ENCODE results near the gene TBC1D19.

Gene TBC1D19

DNA sequence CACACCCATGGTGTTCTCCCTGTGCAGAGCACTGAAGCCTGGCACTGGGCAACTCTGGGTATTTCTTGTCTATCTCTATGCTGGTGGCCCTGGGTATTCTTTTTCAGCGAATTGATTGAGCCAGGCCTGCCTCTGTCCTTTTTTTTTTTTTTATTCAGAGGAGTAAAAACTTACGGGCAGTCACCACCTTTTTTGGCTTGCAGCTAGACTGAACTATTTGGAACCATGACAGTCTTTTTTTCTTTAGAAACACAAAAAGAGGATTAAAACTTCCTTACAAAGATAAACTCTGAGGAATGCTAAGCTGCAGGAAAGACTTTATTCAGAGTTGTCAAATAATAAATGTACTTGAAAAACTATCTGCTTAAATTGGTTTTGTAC is 157.6 kb downstream of the TBC1D19 start:
- no peak for DNase-seq

DNA sequence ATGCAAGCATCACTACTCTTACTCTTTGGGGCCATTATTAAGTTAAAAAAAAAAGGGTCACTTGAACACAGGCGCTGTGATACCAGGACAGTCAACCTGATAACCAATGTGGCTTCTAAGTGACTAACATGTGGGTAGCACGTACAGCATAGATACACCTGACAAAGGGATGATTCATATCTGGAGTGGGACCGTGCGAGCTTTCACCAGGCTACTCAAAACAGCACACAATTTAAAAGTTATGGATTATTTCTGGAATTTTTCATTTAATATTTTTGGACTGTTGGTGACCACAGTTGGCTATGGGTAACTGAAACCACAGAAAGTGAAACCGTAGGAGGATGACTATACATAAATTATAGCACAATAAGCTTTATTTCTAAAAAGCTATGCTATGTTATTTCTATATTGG is 162.9 kb downstream of the TBC1D19 start:
- no peak for DNase-seq

DNA sequence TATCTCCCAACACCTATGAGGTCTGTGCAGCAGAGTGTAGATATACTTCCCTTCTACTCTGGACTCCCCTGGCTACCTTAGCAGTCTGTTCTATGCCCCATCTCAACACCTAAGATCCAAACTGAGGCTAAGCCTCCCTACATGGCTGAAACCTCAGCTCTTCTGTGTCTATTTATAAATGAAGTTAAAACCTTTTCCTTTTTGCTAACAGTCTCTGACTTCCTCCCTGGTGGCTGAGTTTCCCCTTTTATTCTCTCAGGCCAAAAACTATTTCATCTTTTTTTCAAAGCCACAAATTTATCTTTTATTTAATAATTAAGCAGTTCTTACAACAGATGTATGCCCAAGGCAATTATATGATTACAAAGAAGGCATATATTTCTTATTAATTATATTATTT is 164.9 kb downstream of the TBC1D19 start:
- DNase-seq: no peak

DNA sequence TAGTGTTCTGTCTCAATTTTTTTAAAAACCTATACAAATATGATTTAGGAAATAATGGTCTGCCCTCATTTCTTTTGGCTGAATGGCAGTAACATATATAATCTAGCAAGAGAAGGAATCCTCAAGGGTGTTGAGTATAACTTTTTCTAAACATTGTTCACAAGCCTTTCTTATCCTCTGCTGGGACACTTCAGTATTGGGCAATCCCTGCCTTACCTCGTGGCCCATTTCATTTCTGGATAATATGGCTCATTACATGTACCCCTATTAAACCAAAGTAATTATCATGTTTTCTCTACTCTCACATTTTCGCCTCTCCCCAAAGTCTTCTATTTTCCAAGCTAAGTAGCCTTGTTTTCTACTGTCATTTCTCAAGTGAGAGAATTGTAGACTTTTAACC is 166.0 kb downstream of the TBC1D19 start:
- no peak for DNase-seq

DNA sequence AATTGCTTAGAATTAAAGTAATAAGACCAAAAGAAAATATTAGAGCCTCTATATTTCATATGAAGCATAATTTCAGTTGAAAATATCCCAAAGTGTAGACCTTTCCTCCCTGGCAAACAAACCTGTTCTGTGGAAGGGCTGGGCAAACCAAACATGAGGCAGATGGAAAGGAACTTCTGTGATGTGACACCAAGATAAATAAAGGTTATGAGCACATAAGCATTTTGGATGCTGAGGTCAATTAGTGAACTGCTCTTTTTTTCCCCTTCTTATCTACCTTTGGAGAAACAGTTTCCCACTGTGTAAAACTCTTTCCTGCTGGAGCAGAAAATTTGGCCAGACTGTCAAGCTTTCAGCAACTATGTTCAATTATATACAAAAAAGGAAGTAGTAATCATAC is 167.1 kb downstream of the TBC1D19 start:
- no peak for DNase-seq

DNA sequence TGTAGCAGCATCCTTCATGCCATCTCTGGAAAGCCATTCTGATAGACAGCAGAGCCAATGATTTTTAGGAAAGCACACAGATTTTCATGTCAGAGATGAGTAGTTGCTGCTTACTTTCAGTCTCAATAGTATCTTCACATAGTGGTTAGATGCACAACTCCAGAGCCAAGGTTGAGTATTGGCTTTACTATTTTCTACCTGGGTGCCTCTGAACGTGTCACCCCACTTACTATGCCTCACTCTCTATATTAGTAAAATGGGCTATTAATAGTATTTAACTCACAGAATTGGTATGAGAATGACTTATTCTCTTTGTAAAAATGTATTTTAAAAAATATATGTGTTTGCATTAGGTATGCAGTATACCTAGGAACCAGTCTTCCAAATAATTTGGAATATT is 168.0 kb downstream of the TBC1D19 start:
- no peak for DNase-seq

DNA sequence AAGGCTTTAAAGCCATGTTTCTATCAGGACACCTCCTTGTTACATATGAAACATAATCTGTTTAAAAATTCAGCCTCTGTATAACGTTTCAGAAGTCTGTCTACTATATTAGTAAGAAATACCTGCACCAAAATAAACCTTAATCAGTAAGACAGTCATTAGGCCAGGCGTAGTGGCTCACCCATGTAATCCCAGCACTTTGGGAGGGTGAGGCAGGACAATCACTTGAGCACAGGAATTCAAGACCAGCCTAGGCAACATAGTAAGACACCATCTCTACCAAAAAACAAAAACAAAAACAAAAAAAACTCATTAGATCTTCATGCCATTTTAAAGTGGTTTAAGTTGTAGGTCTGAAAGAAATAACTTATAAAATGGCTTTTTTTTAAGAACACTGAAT is 169.3 kb downstream of the TBC1D19 start:
- DNase-seq: no peak

DNA sequence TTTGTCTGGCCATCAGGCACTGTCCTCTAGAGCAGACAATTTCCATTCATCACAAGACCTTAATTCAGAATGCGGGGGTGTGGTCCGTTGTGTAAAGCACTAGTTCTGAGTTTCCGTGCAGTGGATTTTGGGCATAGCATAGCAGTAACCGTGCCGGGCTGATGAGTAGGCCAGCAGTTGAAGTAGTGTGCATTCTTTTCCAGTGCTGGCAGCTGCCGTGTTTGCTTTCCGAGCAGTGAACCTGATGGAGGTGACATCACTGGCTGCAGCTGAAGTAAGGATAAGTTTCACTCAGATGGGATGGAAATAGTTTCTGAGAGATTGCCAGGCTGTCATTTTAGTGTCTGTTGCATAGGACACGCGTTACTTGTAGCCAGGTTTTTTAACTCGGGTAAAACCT is 169.7 kb downstream of the TBC1D19 start:
- DNase-seq: no peak

DNA sequence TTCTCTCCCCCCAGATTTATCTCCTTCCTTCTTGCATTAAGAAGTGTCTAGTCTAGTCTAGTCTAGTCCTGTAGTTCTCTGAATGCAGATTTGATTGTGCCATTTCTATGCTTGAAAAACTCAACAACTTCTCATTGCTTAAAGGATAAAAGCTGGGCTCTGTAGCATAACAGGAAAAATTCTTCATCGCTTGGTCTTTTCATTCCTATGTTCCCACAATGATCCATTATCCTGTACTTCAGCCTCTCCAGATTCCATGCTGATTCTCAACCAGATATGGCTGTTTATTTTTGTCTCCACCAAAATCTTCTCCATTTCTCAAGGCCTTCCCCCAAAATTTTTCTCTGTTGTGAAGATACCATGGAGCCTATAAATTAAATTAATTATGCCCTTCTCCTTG is 173.9 kb downstream of the TBC1D19 start:
- no peak for DNase-seq

DNA sequence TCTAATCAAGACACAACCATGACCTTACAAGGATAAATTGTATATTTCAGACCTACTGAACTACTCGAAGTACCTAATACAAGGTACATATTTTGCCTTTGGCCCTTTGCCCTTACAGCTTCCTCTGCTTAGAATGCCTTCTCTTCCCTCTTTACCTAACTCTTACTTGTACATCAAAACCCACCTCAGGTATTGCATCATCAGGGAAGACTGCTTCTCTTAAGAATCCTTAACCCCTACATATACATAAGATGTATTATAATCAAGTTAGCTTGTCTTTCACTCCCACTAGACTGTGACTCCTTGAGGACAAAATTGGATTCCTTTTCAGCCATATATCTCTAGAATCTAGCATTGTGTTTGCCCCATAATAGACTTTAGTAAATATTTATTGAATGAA is 175.0 kb downstream of the TBC1D19 start:
- no peak for DNase-seq

DNA sequence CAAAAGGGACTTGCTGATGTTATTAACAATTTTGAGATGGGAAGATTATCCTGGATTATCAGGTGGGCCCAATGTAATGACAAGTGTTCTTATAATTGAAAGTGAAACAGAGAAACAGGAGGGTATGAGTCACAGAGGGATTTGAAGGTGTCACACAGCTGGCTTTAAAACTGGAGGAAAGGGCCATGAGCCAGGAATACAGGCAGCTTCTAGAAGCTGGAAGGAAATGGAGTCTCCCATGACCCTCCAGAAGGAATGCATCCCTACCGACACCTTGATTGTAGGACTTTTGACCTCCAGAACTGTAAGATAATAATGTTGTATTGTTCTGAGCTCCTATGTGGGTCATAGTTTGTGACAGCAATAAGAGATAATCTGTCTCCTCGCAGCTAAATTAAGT is 178.8 kb downstream of the TBC1D19 start:
- DNase-seq: no peak

DNA sequence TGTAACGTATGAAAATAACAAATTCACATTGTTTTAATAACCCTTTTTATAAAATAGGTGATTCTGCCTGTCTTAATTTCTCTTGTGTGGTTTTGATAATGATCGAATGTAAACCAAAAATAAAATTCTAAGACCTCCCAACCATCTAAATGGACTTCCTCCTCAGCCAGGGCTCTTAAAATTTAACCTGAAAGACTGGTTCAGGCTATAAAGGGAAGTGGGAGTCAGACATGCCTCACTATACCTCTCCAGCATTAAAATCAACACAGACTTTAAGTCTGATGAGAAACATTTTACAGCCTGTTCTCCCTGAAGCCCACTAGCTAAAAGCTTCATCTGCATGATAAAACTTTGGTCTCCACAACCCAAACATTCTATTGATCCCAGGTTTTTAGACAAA is 179.2 kb downstream of the TBC1D19 start:
- DNase-seq: no peak

DNA sequence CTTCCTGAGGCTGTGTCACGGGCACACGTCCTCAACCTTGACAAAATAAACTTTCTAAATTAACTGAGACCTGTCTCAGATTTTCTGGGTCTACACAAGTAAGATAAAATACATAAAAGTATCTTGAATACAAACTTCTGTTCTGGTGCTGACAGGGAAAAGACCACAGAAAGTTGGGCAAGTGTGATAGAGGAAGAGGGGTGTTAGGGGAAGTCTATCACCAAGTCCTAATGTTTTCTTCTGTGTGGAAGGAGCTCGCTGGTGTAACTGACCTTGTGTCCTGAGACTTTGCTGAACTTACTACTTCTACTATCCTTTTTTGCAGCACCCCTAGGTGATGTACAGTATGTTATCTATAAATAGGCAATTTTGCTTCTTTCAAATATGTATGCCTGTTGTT is 179.8 kb downstream of the TBC1D19 start:
- DNase-seq: no peak

DNA sequence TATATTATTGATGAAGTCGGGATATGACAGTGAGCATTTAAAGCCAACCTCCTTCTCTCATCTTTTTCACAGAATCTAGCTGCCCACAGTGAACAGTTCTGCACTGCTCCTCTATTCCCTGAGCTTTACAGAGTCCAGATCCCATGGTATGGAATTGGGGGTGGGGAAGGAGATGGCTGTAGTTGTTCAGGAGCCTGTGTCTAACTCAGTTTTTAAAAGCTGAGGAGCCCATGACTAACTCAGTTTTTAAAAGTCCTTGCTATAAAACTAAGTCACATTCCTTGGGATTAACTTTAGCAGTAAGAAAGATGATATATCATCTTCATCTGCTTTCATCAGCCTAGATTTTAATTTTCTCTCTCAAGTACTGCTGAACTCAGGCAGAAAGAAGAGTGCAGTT is 180.3 kb downstream of the TBC1D19 start:
- no peak for DNase-seq

DNA sequence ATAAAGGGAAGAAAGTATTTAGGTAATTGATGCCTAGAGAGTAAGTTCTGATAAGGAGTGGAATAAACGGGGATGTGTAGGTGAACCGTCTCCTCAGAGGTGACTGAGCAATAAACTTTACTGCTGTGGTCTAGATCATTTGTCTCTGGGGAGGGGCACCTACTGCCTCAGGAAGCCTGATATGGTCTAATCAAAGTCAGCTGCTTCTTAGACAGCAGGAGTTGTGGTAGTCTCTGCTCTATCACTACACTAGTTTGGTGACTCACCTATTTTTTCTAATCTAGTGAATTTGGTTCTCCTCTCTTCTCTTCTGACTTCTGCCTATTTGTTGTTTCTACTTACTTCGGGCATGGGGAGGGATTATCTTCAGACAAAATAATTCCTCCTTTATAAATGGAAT is 181.6 kb downstream of the TBC1D19 start:
- no peak for DNase-seq

DNA sequence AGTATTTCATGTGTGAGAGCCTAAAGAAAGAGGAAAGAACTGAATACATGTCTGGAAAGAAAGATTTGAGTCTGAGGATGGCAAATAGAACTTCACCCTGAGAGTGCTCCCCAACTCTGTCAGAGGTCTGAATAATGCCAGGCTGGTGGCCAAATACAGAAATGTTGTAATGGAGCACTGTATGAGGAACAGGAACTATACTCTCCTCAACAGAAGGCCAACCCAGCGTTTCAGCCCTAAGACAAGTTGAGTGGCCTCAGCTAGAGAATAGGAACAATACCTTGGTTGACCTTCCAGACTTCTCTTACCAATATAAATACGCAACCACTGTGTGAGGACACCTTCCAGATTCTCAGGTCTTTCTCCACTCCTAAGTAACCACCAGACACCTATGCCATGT is 182.3 kb downstream of the TBC1D19 start:
- no peak for DNase-seq

DNA sequence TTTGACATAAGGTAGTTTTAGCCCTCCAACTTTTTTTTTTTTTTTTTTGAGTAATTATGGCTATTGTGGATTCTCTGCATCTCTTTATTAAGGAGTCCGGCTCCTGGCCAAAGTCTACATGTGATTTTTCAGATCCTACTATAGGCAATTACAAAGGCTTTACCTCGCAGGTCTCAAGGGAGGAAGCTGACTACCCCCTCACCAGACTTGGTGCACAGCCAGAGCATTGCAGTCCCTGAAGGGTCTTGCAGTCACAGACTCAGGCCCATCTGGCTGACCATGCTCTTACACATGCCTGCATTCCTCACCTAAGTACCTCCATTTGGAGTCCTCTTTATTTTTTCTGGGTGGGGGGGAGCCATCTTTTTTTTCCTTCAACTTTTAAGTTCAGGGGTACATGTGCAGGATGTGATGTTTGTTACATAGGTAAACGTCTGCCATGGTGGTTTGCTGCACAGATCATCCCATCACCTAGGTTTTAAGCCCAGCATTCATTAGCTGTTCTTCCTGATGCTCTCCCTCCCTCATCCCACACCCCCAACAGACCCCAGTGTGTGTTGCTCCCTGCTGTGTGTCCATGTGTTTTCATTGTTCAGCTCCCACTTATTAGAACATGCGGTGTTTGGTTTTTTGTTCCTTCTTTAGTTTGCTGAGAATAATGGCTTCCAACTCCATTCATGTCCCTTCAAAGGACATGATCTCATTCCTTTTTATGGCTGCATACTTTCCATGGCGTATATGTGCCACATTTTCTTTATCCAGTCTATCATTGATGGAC is 188.4 kb downstream of the TBC1D19 start:
- DNase-seq: no peak

DNA sequence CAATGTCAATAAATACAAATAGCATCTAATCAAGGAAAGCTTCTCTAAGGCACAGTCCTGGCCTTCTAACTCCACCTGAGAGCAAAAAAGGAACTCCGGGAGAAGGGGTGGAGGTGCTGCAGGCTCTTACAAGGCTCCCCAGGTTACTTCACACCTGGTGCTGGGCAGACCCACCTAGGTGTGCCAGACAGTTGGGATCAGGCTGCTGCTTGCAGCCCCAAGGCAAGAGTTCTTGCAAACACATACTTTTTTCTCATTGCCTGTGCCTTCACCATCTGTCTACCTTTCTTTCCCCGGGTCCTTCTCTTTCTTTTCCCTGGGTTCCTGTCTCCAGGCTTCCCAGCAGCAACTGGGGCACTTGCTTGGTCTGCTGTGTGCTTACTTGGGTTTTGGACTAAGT is 195.3 kb downstream of the TBC1D19 start:
- DNase-seq: no peak

DNA sequence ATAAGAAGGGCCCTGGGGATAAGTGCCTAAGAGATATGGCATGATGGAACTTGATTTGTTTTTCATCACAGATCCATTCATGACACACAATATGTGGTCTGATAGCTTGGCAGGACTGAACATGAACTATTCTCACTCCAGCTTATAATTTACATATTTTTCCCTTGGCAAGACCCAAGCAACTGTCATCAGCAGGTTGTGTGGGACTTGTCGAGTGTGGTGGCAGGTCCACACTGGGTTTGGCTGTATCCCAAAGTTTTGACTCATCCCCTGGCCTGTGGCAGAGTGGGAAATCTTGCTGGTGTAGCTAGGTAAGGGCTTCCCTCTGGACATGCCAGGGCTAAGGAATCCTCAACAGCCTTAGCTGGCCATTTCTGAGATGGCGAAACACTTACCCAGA is 195.8 kb downstream of the TBC1D19 start:
- peak; percentile 39 for DNase-seq

DNA sequence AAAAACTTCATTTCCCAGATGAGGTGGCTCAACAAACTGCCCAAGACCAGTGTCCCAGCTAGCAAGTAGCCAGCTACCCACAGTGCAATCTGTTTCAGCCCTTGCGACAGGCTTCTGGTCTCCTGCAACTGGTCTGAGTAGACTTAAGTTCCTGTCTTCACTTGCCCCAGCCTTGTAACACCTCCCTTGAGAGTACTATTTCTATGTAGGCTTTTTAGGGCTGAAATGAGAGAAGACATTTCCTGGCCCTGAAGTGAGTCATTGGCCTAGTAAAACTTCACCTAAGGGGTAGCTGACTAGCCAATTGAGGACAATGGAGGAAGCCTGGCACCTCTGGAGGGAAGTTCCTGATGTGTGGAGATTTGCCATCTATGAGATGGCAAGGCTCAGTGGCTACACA is 196.7 kb downstream of the TBC1D19 start:
- DNase-seq: no peak

DNA sequence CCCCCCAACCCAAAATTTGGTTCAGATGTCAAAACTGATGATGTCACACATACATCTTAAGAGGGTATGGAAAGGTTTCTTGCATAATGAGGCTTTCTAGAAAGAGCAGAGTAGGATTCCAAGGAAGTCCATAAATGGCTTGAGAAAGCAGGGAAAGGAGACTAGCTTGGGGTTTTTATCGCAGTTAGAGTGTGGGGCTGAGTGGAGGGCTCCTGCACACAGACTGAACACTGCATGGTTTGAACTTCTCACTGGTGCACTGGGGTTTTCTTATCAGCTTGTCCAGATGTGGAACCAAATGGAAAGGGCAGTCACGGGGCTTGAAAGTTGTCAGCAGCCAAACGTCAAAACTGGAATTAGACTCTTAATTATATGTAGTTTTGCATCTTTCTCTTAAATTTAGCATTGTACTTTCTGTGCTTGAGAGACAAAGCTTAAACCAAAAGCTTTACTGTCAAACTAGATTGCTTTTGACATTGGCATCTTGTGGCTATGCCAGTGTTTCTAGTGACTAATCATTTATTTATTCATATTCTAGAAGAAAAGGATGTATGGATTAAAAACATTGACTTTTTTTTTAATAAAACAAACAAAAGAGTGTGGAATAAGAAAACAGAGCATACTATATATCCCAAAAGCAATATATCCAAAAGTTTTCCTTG is 198.4 kb downstream of the TBC1D19 start:
- DNase-seq: no peak

DNA sequence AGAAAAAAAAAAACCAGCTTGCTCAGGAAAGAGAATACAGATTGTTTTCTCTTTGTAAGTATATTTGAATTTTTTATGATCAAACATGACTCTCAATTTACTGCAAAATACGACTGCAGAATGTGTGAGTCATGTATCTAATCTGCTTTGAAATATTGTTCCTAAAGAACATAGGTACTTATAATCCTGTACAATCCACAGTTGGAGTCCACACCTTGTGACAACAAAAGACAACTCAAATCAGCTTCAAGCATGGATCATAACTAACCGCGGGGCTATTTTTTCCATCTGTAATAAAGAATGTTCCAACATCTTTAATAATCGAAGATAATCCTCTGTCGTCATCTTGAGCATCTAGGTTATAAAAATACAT is 198.9 kb downstream of the TBC1D19 start:
- DNase-seq: no peak

DNA sequence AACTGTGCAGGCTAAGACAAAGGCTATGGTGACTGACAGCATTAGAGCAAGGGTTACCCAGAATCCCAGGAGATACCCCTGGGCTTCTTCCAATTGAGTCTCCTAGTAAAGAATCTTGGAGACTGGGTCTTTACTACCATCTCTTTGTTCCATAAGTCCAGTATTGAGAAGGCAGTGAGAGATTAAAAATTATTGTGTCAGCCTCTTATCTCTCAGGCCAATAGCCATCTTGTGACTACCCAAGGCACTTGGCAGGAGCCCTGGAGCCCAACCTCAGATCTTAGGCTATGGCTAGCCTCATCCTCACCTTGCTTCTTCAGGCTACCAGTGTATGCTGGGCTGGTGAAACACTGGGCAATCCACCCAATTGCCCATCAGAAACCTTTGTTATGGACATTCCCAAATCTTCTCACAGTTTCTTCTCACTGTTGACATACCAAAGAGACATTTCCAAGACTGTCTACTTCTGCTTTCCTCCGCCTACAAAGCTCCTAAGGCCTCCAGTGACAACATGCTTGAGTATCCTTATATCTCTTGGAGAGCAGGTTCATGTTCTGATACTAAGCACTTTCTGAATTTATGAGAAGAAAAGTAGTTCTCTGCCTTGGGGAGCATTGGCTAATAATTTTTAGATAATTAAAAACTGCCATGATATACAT is 200.5 kb downstream of the TBC1D19 start:
- no peak for DNase-seq

DNA sequence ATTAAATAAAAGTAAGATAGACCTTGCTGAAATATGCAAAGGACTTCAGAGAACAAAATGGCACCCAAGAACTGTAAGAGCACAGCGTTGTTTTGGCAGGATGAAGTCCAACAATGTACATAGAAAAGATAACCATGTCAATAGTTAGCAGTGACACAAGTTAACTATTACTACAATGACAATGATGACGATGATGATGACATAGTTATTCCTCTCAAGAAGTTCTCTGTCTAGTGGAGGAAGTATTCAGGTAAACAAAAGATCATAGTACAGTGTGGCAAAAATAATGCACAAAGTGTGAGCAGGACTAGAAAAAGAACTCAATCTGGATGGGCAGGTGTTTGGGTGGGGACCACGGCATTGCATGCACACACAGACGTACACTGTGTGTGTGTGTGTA is 201.4 kb downstream of the TBC1D19 start:
- no peak for DNase-seq

DNA sequence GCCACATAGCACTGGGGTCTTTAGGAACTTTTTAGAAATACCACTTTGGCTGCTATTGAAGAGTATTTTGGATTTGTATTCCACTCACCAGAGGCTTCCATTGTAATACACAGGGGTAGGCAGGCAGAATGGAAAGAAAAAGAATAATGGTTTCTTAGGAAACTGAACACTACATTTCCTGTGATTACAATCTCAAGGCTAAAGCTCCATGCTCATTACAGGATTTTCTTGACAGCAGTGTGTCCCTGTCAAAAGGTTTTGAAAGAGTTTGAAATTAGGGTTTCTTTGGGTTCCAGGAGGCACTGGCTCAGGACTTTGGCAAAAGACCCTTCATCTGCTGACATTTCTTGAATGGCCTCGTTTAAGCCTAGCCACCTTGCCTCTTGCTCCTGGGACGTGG is 201.9 kb downstream of the TBC1D19 start:
- DNase-seq: no peak
